ENCODE data around the gene CCSER2.
A peak's percentile ranks its signal among the peaks of the same experiment; 100 is the strongest.
"Not testable (repeated sequence)": the region's sequence is repeated elsewhere in the genome, so short reads cannot be mapped to it uniquely, and the experiment has no call there.

Gene CCSER2

DNA sequence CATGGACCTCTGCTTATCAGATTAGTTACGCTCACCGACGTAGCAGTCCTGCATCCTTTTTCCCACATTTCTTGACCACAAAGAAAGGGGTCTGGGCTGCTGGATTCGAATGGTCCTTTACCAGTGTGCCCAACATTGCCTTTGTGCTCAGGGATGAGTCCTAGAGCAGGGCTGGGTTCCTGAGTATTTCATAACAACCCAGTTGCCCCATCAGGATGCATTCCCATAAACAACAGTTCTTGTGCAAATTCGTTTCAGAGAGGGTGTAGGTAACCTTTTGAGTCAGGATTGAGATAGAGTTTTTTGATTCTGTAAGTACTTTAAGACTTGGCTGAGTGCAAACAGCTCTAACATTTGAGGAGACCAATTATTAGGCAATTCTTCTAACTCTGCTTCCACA is 200.1 kb downstream of the CCSER2 start:
- not testable (repeated sequence) for H3K27me3 ChIP-seq (ENCODE audit: insufficient read depth, low read length); H4K20me1 ChIP-seq (ENCODE audit: insufficient read depth, low read length); H3K79me2 ChIP-seq (ENCODE audit: insufficient read depth, low read length); H3K4me3 ChIP-seq (ENCODE audit: low read depth, low read length, poor library complexity, severe bottlenecking); H3K9ac ChIP-seq (ENCODE audit: low read length); H3K4me2 ChIP-seq (ENCODE audit: low read length); H3K27ac ChIP-seq (ENCODE audit: low read depth, low read length, poor library complexity, severe bottlenecking); H2AFZ ChIP-seq (ENCODE audit: low read length); H3F3A ChIP-seq (ENCODE audit: insufficient read depth, low read length); H3K9me3 ChIP-seq (ENCODE audit: low read length); H3K36me3 ChIP-seq (ENCODE audit: insufficient read depth, low read length); H3K9me2 ChIP-seq (ENCODE audit: low read depth, low read length)
- peaks cover 12% of the 10 kb centered on the region for H3K4me1 ChIP-seq (ENCODE audit: insufficient read depth, low read length, severe bottlenecking)

GRCh38 chr10:84530724-84531325 is 202.4 kb downstream of the CCSER2 start:
- Histone ChIP-seq H3K4me1 (ENCODE audit: insufficient read depth, low read length, severe bottlenecking) (no peaks in the 10 kb centered on the region), H4K20me1 (ENCODE audit: insufficient read depth, low read length) (no peaks in the 10 kb centered on the region), H3K27me3 (ENCODE audit: insufficient read depth, low read length) (no peaks in the 10 kb centered on the region), H2AFZ (ENCODE audit: low read length) (no peak overlapping the region), H3K9me3 (ENCODE audit: low read length) (no peaks in the 10 kb centered on the region), H3K9ac (ENCODE audit: low read length) (no peak overlapping the region), H3K79me2 (ENCODE audit: insufficient read depth, low read length) (no peaks in the 10 kb centered on the region), H3F3A (ENCODE audit: insufficient read depth, low read length) (no peaks in the 10 kb centered on the region), H3K4me2 (ENCODE audit: low read length) (no peak overlapping the region), H3K4me3 (ENCODE audit: low read depth, low read length, poor library complexity, severe bottlenecking) (no peak overlapping the region), H3K9me2 (ENCODE audit: low read depth, low read length) (no peaks in the 10 kb centered on the region), H3K36me3 (ENCODE audit: insufficient read depth, low read length) (no peaks in the 10 kb centered on the region), H3K27ac (ENCODE audit: low read depth, low read length, poor library complexity, severe bottlenecking) (no peak overlapping the region)
- TF ChIP-seq EZH2 (IDR thresholded peaks at IDR 0.05; ENCODE audit: borderline replicate concordance, low read length), result no peak
- no peak for TF ChIP-seq CTCF (IDR thresholded peaks at IDR 0.05; ENCODE audit: low read length)

GRCh38 chr10:84531396-84531795 is 203.0 kb downstream of the CCSER2 start:
- Histone ChIP-seq H3K9ac (ENCODE audit: low read length) (no peak overlapping the region), H3K9me2 (ENCODE audit: low read depth, low read length) (no peaks in the 10 kb centered on the region), H3K4me2 (ENCODE audit: low read length) (no peak overlapping the region), H3F3A (ENCODE audit: insufficient read depth, low read length) (no peaks in the 10 kb centered on the region), H3K27ac (ENCODE audit: low read depth, low read length, poor library complexity, severe bottlenecking) (no peak overlapping the region), H3K36me3 (ENCODE audit: insufficient read depth, low read length) (no peaks in the 10 kb centered on the region), H3K9me3 (ENCODE audit: low read length) (no peaks in the 10 kb centered on the region), H2AFZ (ENCODE audit: low read length) (no peak overlapping the region), H3K79me2 (ENCODE audit: insufficient read depth, low read length) (no peaks in the 10 kb centered on the region), H3K27me3 (ENCODE audit: insufficient read depth, low read length) (no peaks in the 10 kb centered on the region), H4K20me1 (ENCODE audit: insufficient read depth, low read length) (no peaks in the 10 kb centered on the region), H3K4me3 (ENCODE audit: low read depth, low read length, poor library complexity, severe bottlenecking) (no peak overlapping the region), H3K4me1 (ENCODE audit: insufficient read depth, low read length, severe bottlenecking) (no peaks in the 10 kb centered on the region)
- TF ChIP-seq EZH2 (IDR thresholded peaks at IDR 0.05; ENCODE audit: borderline replicate concordance, low read length) (no peak), CTCF (IDR thresholded peaks at IDR 0.05; ENCODE audit: low read length) (no peak)

DNA sequence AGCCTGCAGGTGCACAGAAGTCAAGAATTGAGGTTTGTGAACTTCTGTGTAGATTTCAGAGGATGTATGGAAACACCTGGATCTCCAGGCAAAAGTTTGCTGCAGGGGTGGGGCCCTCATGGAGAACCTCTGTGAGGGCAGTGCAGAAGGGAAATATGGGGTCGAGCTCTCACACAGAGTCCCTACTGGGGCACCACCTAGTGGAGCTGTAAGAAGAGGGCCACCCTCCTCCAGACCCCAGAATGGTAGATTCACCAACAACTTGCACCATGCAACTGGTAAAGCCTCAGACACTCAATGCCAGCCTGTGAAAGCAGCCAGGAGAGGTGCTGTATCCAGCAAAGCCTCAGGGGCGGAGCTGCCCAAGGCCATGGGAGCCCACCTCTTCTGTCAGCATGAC is 205.8 kb downstream of the CCSER2 start:
- Histone ChIP-seq H3K27ac (ENCODE audit: low read depth, low read length, poor library complexity, severe bottlenecking) (no peak overlapping the region), H3K36me3 (ENCODE audit: insufficient read depth, low read length) (no peaks in the 10 kb centered on the region), H2AFZ (ENCODE audit: low read length) (no peak overlapping the region), H3F3A (ENCODE audit: insufficient read depth, low read length) (no peaks in the 10 kb centered on the region), H3K9me3 (ENCODE audit: low read length) (no peaks in the 10 kb centered on the region), H4K20me1 (ENCODE audit: insufficient read depth, low read length) (no peaks in the 10 kb centered on the region), H3K4me2 (ENCODE audit: low read length) (no peak overlapping the region), H3K9me2 (ENCODE audit: low read depth, low read length) (no peaks in the 10 kb centered on the region), H3K79me2 (ENCODE audit: insufficient read depth, low read length) (no peaks in the 10 kb centered on the region), H3K4me3 (ENCODE audit: low read depth, low read length, poor library complexity, severe bottlenecking) (no peak overlapping the region), H3K4me1 (ENCODE audit: insufficient read depth, low read length, severe bottlenecking) (no peaks in the 10 kb centered on the region), H3K9ac (ENCODE audit: low read length) (no peak overlapping the region), H3K27me3 (ENCODE audit: insufficient read depth, low read length) (no peaks in the 10 kb centered on the region)
- peak; percentile 38; the same call in 1 of the 2 replicates for TF ChIP-seq CTCF (IDR thresholded peaks at IDR 0.05; ENCODE audit: low read length)
- TF ChIP-seq EZH2 (IDR thresholded peaks at IDR 0.05; ENCODE audit: borderline replicate concordance, low read length), result no peak
